GM13977 (cell line): ENCODE results near the gene ADCY1.

ENCODE experiments used
- DNase-seq: peaks from one replicate; pipeline ENCODE4 v3.0.0; 2012; ENCODE audit warnings: low spot score
- in situ Hi-C: fragments of 300-500 bp; cut with MboI; formaldehyde crosslinking; loops from one replicate; pipeline ENCODE4 v1.12.0; 2022; ENCODE audit warnings: low sequenced_read_pairs, low pct_unique_long_range_greater_than_20kb, mixed read lengths, inconsistent platforms; ENCODE audit not compliant: unreplicated experiment
- TF ChIP-seq, protein P1 (sequence below): IDR thresholded peaks from 2 replicates; pipeline ENCODE4 v1.5.1; 2012; ENCODE audit warnings: mild to moderate bottlenecking, control low read depth; ENCODE audit not compliant: insufficient read depth; ENCODE audit errors: extremely low read depth, missing control alignments

ADCY1 gene

GRCh38 chr7:45710271-45711160 is 136.3 kb downstream of the ADCY1 start:
- no peak for DNase-seq
- in situ Hi-C loops: no loop called here
- TF ChIP-seq, protein P1, sequence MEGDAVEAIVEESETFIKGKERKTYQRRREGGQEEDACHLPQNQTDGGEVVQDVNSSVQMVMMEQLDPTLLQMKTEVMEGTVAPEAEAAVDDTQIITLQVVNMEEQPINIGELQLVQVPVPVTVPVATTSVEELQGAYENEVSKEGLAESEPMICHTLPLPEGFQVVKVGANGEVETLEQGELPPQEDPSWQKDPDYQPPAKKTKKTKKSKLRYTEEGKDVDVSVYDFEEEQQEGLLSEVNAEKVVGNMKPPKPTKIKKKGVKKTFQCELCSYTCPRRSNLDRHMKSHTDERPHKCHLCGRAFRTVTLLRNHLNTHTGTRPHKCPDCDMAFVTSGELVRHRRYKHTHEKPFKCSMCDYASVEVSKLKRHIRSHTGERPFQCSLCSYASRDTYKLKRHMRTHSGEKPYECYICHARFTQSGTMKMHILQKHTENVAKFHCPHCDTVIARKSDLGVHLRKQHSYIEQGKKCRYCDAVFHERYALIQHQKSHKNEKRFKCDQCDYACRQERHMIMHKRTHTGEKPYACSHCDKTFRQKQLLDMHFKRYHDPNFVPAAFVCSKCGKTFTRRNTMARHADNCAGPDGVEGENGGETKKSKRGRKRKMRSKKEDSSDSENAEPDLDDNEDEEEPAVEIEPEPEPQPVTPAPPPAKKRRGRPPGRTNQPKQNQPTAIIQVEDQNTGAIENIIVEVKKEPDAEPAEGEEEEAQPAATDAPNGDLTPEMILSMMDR: no peak

DNA sequence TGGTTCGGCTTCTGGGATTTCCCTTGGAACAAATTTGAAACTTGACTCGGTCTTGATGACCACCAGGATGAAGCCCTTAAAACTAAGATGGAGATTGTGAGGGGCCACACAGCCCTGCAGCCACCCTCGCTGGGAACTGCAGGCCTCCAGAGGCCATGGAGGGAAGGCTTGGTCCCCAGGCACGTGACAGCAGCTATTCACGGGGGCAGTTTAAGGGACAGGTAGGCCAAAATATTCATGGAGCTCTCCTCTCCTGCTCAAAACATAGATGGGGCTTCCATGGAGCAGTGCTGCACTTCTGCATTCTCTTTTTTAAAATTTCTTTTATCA is 137.0 kb downstream of the ADCY1 start:
- TF ChIP-seq, protein P1: no peak
- in situ Hi-C loops: no loop called here
- DNase-seq: no peak

- in situ Hi-C loops: no loop called here
These were observed 138.0 kb downstream of the ADCY1 start for GRCh38 chr7:45712057-45712689.

GRCh38 chr7:45712872-45713668 is 138.9 kb downstream of the ADCY1 start:
- in situ Hi-C loops: no loop called here
- DNase-seq: no peak
- TF ChIP-seq, protein P1: no peak

More at GRCh38 chr7:45712057-45712689, 138.0 kb downstream of the ADCY1 start:
- TF ChIP-seq, protein P1: no peak
- DNase-seq: no peak

DNA sequence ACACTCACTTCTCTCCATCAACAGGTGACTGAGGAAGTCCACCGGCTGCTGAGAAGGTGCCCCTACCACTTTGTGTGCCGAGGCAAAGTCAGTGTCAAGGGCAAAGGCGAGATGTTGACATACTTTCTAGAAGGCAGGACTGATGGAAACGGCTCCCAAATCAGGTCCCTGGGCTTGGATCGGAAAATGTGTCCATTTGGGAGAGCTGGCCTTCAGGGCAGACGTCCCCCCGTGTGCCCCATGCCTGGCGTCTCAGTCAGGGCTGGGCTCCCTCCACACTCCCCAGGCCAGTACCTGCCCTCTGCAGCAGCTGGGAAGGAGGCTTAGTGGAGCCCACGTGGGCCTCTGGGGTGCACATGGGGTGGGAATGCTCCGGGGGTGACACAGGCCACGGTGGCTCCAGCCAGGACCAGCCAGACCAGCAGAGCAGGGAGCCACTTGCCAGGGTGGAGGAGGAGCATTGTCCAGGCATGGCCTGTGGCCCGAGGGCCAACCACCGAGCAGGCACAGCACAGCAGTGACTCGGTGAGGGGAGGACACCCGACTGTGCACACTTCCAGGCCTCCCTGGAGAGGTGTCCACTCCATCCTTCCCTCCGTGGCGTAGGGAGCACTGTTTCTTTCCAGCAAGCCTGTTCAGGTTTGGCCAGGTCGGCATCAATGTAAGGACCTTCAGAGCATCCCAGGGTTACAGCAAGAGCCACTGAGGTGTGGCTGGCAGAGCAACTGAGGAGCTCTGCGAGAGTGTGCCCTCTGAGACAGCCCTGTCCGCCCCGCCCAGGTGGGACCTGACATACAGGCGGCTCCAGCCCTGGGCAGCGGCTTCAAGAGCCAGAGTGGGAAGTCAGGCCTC is 139.7 kb downstream of the ADCY1 start:
- TF ChIP-seq, protein P1: no peak
- no peak for DNase-seq
- in situ Hi-C loops: no loop called here

- DNase-seq: no peak
- in situ Hi-C loops: no loop called here
- TF ChIP-seq, protein P1: no peak
These were observed 140.3 kb downstream of the ADCY1 start for GRCh38 chr7:45714521-45714820.
